HG02798 (cell line): ENCODE data around the gene TBC1D9B.
"Not testable (repeated sequence)": the region's sequence is repeated elsewhere in the genome, so short reads cannot be mapped to it uniquely, and the experiment has no call there.

Source experiments
- ATAC-seq: cut with Tn5 transposase; IDR thresholded peaks from one replicate; pipeline ENCODE4 v1.9.1; 2021; ENCODE audit warnings: mild to moderate bottlenecking; ENCODE audit not compliant: unreplicated experiment, poor library complexity

TBC1D9B gene

GRCh38 chr5:179871533-179871932, 36.2 kb downstream of the TBC1D9B start:
- not testable (repeated sequence) for ATAC-seq

GRCh38 chr5:179870952-179871351, 36.7 kb downstream of the TBC1D9B start:
- ATAC-seq, result no peak

GRCh38 chr5:179870403-179870903, 37.2 kb downstream of the TBC1D9B start:
- ATAC-seq, result no peak

- ATAC-seq, result no peak
Observed at GRCh38 chr5:179869641-179870402, 37.9 kb downstream of the TBC1D9B start.

- ATAC-seq, result no peak
Observed at GRCh38 chr5:179869101-179869500, 38.6 kb downstream of the TBC1D9B start.

- ATAC-seq, result no peak
Observed at GRCh38 chr5:179868541-179868940, 39.2 kb downstream of the TBC1D9B start.

GRCh38 chr5:179867476-179867875, 40.2 kb downstream of the TBC1D9B start:
- no peak for ATAC-seq

GRCh38 chr5:179867079-179867465, 40.6 kb downstream of the TBC1D9B start:
- no peak for ATAC-seq

GRCh38 chr5:179866241-179867078, 41.2 kb downstream of the TBC1D9B start:
- ATAC-seq, result no peak

GRCh38 chr5:179865491-179866240, 42.0 kb downstream of the TBC1D9B start:
- no peak for ATAC-seq

- no peak for ATAC-seq
Observed at GRCh38 chr5:179864686-179865085, 43.0 kb downstream of the TBC1D9B start.

- no peak for ATAC-seq
Observed at GRCh38 chr5:179863449-179864085, 44.1 kb downstream of the TBC1D9B start.

- ATAC-seq, result no peak
Observed at GRCh38 chr5:179862891-179863290, 44.8 kb downstream of the TBC1D9B start.

GRCh38 chr5:179862296-179862695, 45.4 kb downstream of the TBC1D9B start:
- no peak for ATAC-seq

- no peak for ATAC-seq
Observed at GRCh38 chr5:179860301-179860700, 47.4 kb downstream of the TBC1D9B start.

GRCh38 chr5:179858586-179859427, 48.9 kb downstream of the TBC1D9B start, which contains the start of gene MRNIP:
MRNIP (minus strand) TSS chr5:179858817; CDS start chr5:179858796, 21 bp downstream.
- peak; percentile 98 for ATAC-seq

GRCh38 chr5:179858241-179858585, 49.5 kb downstream of the TBC1D9B start:
- peak; percentile 44 for ATAC-seq

GRCh38 chr5:179854356-179854755, 53.3 kb downstream of the TBC1D9B start:
- ATAC-seq, result no peak

GRCh38 chr5:179852993-179853547, 54.6 kb downstream of the TBC1D9B start:
- ATAC-seq, result peak; percentile 90
